Adrenal gland (tissue), 12 donors: ENCODE data around the gene SPRED2. TPM values are rescaled to one million over a fixed set of nuclear protein-coding genes. Genes with fewer than 3 reads are reported as not detected.

Experiments used
- DNase-seq, 7 donors: peaks; one replicate each; pipeline ENCODE4 v3.0.0-alpha.2; 2019 to 2020
- H3K27ac ChIP-seq, 5 donors: fragments of 200-600 bp; sonication (generic) in 4 of 5; 1 replicate in 3 of 5; 2 replicates in 2 of 5; pipeline versions ENCODE4 v1.5.1 to v1.8.0; 2016 to 2020; ENCODE audit warnings: mild to moderate bottlenecking in 1 of 5
- H3K27me3 ChIP-seq: fragments of 200-600 bp; 2 replicates; pipeline ENCODE4 v1.8.0; 2021
- H3K36me3 ChIP-seq, 2 donors: fragments of 200-600 bp; replicated peaks in 1 of 2; 1 replicate in 1 of 2; 2 replicates in 1 of 2; pipeline versions ENCODE4 v1.5.1 to v1.8.0; 2018 to 2022
- H3K4me1 ChIP-seq, 2 donors: fragments of 200-600 bp; replicated peaks in 1 of 2; 1 replicate in 1 of 2; 2 replicates in 1 of 2; pipeline versions ENCODE4 v1.5.1 to v1.8.0; 2018 to 2021
- H3K4me3 ChIP-seq, 4 donors: fragments of 200-600 bp; sonication (generic) in 3 of 4; one replicate each; pipeline ENCODE4 v1.5.1; 2016 to 2018
- H3K9me3 ChIP-seq, 3 donors: fragments of 200-600 bp; sonication (generic) in 1 of 3; replicated peaks in 1 of 3; 1 replicate in 2 of 3; 2 replicates in 1 of 3; pipeline versions ENCODE4 v1.5.1 to v1.8.0; 2016 to 2021
- CTCF ChIP-seq, 6 experiments: fragments of 450-650 bp in 4 of 6; fragments of 200-600 bp in 2 of 6; sonication (generic) in 1 of 6; IDR thresholded peaks; 1 replicate in 5 of 6; 2 replicates in 1 of 6; pipeline versions ENCODE4 v1.5.1 to v1.8.0; 2016 to 2021; ENCODE audit warnings: antibody characterized with exemption in 6 of 6, mild to moderate bottlenecking in 2 of 6, moderate library complexity in 1 of 6
- POLR2A ChIP-seq, 2 donors: fragments of 450-650 bp; IDR thresholded peaks; one replicate each; pipeline ENCODE4 v1.6.1; 2017; ENCODE audit warnings: antibody characterized with exemption in 2 of 2, mild to moderate bottlenecking in 2 of 2, moderate library complexity in 1 of 2
- WGBS, 4 donors: extraction: QIAGEN DNeasy Blood & Tissue Kit in 2 of 4; methylation state at CpG; one replicate each; pipeline versions ENCODE4 v1.1.5 to v1.1.7; 2013 to 2017; 5-methylcytosine and 5-hydroxymethylcytosine counted together
- intact Hi-C, 2 donors: fragments of 100-400 bp; cut with DNase I; formaldehyde crosslinking; loops; one replicate each; pipeline versions ENCODE4 v1.14.1 to v1.15.0; 2022 to 2023
- polyA plus RNA-seq, 3 donors: library from polyadenylated mRNA; stranded (reverse); fragments of 200-250 nt in 2 of 3; fragments of 350-450 nt in 1 of 3; fragmentation: Illumina TruSeq in 1 of 3; extraction: RNeasy Lipid Tissue Mini Kit (QIAGEN cat#74804) in 1 of 3; gene quantifications; one replicate each; pipeline ENCODE4 v1.2.3, GENCODE V29; 2013 to 2014
- total RNA-seq, 9 donors: library from RNA; depleted of rRNA in 4 of 9; stranded (reverse); fragments of >200 nt in 4 of 9; fragments of 120-200 nt in 1 of 9; fragmentation: NEBNext Ultra II Directional in 1 of 9; extraction: Animal tissue kit (Norgen Biotek cat#: 25700) in 1 of 9; gene quantifications; one replicate each; pipeline versions ENCODE4 v1.1.0 to v1.2.4, GENCODE V29; 2013 to 2023
- donor health status: healthy with polysubstance abuse.
- donor health status: Bipolar disorder and iron deficiency.
- donor health status: DM: yes; HTN: yes; CAD: no.
- donor health status: DM: no; HTN: no; CAD: no.
- donor health status: DM: no; HTN: no; CAD: no.
- donor health status: DM: yes; HTN: yes; CAD: no.

SPRED2 gene
- total and polyA plus RNA-seq, 12 donors, result 5.2 to 28.4 (median 16.0) TPM

- Histone ChIP-seq H3K27ac (peak overlapping the region in 4 of 5 donors; percentile 91 to 98 (median 94)), H3K9me3 (no peaks in the 10 kb centered on the region), H3K4me1 (peaks cover 0 to 25% of the 10 kb centered on the region in 2 donors), H3K4me3 (peak overlapping the region in 3 of 4 donors; percentile 34 to 97 (median 91)), H3K27me3 (no peaks in the 10 kb centered on the region), H3K36me3 (no peaks in the 10 kb centered on the region)
- intact Hi-C loops, result loop anchor here (10.0 kb wide), 2 partner anchors 155 to 165 kb away; no protein-coding TSS in a partner anchor
- WGBS, 4 donors, result 19 to 40% (median 34%) methylated on average over 17 of the region's 17 CpGs
- TF ChIP-seq CTCF (IDR thresholded peaks at IDR 0.05), result no peak
- no peak for TF ChIP-seq POLR2A (IDR thresholded peaks at IDR 0.05)
- DNase-seq, result peak in 2 of 7 donors; percentile 22 to 23
Measured at GRCh38 chr2:65429786-65430602, 2.4 kb downstream of the SPRED2 start.

GRCh38 chr2:65427532-65427931, 4.9 kb downstream of the SPRED2 start:
- Histone ChIP-seq H3K27me3 (no peaks in the 10 kb centered on the region), H3K4me3 (no peak overlapping the region), H3K4me1 (peaks cover 0 to 19% of the 10 kb centered on the region in 2 donors), H3K27ac (no peak overlapping the region), H3K9me3 (no peaks in the 10 kb centered on the region), H3K36me3 (no peaks in the 10 kb centered on the region)
- DNase-seq, result no peak
- WGBS, 4 donors, result 54 to 79% (median 62%) methylated on average over 2 of the region's 2 CpGs
- intact Hi-C loops, result loop anchor here in 1 of 2 donors (10.0 kb wide), 1 partner anchor 153 kb away; no protein-coding TSS in a partner anchor
- no peak for TF ChIP-seq POLR2A (IDR thresholded peaks at IDR 0.05)
- TF ChIP-seq CTCF (IDR thresholded peaks at IDR 0.05), result no peak

GRCh38 chr2:65425276-65425675, 7.1 kb downstream of the SPRED2 start:
- no peaks in the 10 kb centered on the region for H3K9me3 ChIP-seq
- no peak overlapping the region for H3K27ac ChIP-seq
- H3K4me1 ChIP-seq, result peaks cover 0 to 30% of the 10 kb centered on the region in 2 donors
- TF ChIP-seq POLR2A (IDR thresholded peaks at IDR 0.05), result no peak
- H3K36me3 ChIP-seq, result no peaks in the 10 kb centered on the region
- H3K27me3 ChIP-seq, result no peaks in the 10 kb centered on the region
- intact Hi-C loops, result loop anchor here in 1 of 2 donors (10.0 kb wide), 1 partner anchor 150 kb away; no protein-coding TSS in a partner anchor
- WGBS, 4 donors, result 64 to 74% (median 71%) methylated on average over 2 of the region's 2 CpGs
- no peak for DNase-seq
- no peak overlapping the region for H3K4me3 ChIP-seq

- TF ChIP-seq CTCF (IDR thresholded peaks at IDR 0.05), result no peak
- no peak for TF ChIP-seq POLR2A (IDR thresholded peaks at IDR 0.05)
- H3K36me3 ChIP-seq, result no peaks in the 10 kb centered on the region
- DNase-seq, result no peak
- intact Hi-C loops, result loop anchor here in 1 of 2 donors (10.0 kb wide), 1 partner anchor 150 kb away; no protein-coding TSS in a partner anchor
- H3K4me1 ChIP-seq, result peaks cover 0 to 22% of the 10 kb centered on the region in 2 donors
- 65 to 88% (median 71%) methylated on average over 3 of the region's 3 CpGs for WGBS, 4 donors
- H3K4me3 ChIP-seq, result no peak overlapping the region
- no peaks in the 10 kb centered on the region for H3K27me3 ChIP-seq
- H3K27ac ChIP-seq, result no peak overlapping the region
- H3K9me3 ChIP-seq, result no peaks in the 10 kb centered on the region
Measured at GRCh38 chr2:65424391-65424790, 8.0 kb downstream of the SPRED2 start.
